ENCODE measurements around the gene TTC34.
"Not testable (repeated sequence)": the region's sequence is repeated elsewhere in the genome, so short reads cannot be mapped to it uniquely, and the experiment has no call there.

GRCh38 chr1:2775333-2775732 lies 26.2 kb downstream of the TTC34 start:
- TF ChIP-seq POLR2A (IDR thresholded peaks at IDR 0.05); CTCF (IDR thresholded peaks at IDR 0.05 in 4 of 5, conservative IDR thresholded peaks at IDR 0.05 in 1 of 5): not testable (repeated sequence)
